ENCODE data around the gene MRM2. TPM values are rescaled to one million over a fixed set of nuclear protein-coding genes. Genes with fewer than 3 reads are reported as not detected.
"Not testable (repeated sequence)": the region's sequence is repeated elsewhere in the genome, so short reads cannot be mapped to it uniquely, and the experiment has no call there.

MRM2 gene
- 21.0 TPM for polyA plus RNA-seq (ENCODE audit: insufficient read length)

GRCh38 chr7:2241580-2242540, at the start of gene MRM2, which contains the start of gene NUDT1:
Gene MRM2 (minus strand): TSS chr7:2242205. CDS start chr7:2242169, 36 bp downstream.
Gene NUDT1 (plus strand): TSS chr7:2242226. CDS start chr7:2244575, 2,349 bp downstream.
- DNase-seq (ENCODE audit: low read depth) = no peak

- DNase-seq (ENCODE audit: low read depth) = no peak
Measured at GRCh38 chr7:2290877-2291276, 48.9 kb upstream of the MRM2 start.

DNA sequence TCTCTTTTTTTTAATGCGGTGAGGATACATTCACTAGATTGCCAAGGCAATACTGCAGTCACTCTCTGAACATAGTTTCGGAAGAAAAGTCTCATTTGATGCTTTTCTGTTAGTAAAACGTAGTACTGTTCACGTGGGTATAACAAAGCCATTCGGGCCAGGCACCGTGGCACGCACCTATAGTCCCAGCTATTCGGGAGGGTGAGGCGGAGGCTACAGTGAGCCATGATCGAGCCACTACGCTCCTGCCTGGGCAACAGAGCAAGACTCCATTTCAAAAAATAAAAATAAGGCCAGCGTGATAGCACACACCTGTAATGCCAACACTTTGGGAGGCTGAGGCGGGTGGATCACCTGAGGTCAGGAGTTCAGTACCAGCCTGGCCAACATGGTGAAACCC, 47.6 kb upstream of the MRM2 start:
- no peak for DNase-seq (ENCODE audit: low read depth)

- peak; percentile 91 for DNase-seq (ENCODE audit: low read depth)
Measured at GRCh38 chr7:2289111-2289586, 47.1 kb upstream of the MRM2 start.

GRCh38 chr7:2288503-2288902, 46.5 kb upstream of the MRM2 start:
- no peak for DNase-seq (ENCODE audit: low read depth)

DNA sequence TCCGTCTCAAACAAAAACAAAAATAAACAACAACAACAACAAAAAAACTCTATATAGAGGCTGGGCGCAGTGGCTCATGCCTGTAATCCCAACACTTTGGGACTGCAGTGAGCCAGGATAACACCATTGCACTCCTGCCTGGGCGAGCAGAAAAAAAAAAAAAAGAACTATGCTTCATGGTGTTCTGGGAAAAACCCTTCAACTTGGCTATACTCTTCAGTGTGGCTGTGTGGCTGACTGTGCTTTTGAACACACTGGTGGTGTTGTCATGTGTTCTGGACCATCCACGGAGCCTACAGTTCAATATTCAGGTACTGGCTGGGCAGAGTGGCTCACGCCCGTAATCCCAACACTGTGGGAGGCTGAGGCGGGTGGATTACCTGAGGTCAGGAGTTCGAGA, 45.7 kb upstream of the MRM2 start:
- no peak for DNase-seq (ENCODE audit: low read depth)

DNA sequence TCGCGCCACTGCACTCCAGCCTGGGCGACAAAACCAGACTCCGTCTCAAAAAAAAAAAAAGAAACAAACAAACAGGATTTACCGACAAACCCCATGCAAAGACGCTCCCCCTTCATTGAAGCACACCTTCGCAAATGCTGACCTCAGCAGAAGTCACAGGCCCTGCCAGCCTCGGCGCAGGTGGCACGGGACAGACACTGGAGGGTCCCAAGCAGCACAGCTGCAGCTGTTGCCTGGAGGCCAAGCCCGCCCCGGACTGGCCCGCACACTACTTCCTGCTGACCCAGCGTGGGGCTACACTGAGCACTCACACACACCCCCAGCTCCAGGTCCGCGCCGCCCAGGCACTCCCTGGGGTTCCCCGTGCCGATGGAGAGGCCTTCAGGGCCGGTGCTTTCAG, 41.1 kb upstream of the MRM2 start:
- no peak for DNase-seq (ENCODE audit: low read depth)

DNA sequence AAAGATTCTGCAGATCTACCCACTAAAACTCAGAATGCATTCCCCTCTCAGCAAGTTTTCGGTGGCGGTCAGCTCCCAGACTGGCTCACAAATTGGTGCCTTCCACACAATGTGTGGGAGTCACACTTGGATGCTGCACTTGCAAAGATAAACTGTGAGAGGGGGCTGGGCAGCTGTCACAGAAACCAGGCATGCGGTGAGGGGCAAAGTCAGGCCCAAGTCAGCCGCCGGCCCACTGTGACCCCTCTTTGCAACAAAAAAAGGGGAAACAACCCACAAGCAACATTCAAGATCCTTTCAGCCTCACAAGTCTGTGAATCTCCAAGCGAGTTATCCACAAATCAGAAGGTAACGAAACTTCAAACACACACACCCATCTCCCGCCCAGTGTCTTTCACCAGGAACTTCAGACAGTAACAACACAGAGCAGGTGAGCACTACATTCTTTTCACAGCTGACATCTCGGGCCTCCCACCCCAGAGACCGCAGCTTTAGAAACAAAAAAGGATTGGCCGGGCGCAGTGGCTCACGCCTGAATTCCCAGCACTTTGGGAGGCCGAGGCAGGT, 40.3 kb upstream of the MRM2 start:
- no peak for DNase-seq (ENCODE audit: low read depth)

DNA sequence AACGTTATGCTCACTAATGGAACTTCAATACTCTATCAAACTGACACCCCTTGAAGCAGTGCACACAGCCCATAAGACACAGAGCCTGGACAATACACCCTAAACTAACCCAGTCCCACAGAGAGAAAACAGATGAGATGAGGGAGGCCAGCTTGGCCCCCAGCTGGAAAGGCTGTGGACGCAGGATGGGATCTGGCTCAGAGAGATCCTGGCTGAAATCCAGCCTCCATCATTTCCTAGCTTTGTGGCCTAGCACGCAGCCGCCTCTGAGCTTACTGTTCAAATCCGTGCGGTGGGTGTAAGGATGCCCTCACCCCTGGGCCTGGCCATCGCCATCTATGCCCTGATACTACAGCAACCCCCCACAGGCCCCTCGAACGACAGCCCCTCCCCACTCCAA, 39.5 kb upstream of the MRM2 start:
- peak; percentile 70 for DNase-seq (ENCODE audit: low read depth)

- no peak for DNase-seq (ENCODE audit: low read depth)
Measured at GRCh38 chr7:2280424-2280823, 38.4 kb upstream of the MRM2 start.

- peak; percentile 89 for DNase-seq (ENCODE audit: low read depth)
Measured at GRCh38 chr7:2279896-2280295, 37.9 kb upstream of the MRM2 start.

DNA sequence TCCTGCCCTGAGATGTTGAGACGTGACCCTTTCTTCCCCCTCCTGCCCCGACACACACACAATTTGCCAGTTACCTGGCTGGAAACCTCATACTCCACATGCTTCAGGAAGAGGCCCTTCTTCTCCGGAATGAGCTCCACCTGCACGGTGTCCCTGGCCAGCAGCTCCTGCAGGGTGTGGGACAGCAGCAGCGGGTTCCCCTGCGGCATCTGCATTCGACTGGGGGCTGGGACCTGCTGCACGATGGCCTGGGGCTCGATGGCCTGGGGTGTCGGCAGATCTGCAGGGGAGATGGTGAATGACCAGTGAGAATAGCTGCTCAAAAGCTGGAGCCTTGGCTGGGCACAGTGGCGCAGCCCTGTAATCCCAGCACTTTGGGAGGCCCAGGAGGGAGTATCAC, 36.0 kb upstream of the MRM2 start:
- DNase-seq (ENCODE audit: low read depth) = no peak

DNA sequence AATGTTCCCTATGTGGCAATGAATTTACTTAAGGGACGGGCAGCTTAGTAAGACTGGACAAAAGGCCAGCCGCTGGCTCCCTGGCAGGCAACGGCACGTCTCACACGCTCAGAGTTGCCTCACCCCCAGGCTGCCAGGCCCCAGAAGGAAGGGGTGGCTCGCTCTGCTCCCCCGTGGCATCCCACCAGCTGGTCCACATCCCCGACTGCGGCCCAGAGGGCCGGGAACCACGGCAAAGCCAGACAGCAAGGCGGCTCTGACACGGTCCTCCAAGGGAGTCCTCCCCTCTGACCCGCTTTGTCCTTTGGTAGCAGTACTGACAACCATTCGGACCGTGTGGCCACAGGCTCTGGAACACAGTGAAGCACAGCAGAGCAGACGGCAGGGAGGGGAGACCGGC, 34.1 kb upstream of the MRM2 start:
- DNase-seq (ENCODE audit: low read depth) = no peak

DNA sequence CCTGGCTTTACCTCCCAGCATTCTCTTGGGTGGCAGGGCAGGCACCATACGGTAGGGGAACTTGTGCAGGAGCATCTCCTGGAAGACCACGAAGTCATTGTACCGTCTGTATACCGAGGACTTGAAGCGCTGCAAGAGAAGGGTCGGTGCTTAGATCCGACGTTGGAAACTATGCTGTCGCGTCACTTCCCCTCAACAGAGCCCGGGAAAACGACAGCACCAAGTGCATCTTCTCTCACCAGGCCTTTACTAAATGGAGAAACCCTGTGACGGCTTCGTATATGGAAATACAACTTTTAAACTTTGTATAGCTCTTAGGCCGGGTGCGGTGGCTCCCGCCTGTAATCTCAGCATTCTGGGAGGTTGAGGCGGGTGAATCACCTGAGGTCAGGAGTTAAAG, 33.1 kb upstream of the MRM2 start:
- DNase-seq (ENCODE audit: low read depth) = no peak

DNA sequence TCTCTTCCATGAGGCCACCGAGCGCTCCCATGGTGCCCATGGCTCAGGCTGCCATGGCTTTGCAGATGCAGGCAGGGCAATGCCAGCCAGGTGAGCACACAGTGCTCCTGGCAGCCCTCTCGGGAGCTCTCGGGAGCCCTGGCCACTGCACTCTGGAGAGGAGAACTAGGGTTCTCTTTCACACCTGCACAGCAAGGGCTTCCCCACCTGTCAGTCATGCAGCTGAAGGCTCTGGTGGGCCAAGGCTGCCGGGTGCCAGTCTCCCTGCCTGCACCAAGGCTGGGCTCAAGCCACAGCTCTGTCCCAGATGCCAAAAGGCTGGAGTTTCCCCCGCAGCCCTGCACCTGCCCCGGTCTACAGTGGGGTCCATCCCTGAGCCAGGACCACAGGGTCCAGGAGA, 32.7 kb upstream of the MRM2 start:
- no peak for DNase-seq (ENCODE audit: low read depth)

DNA sequence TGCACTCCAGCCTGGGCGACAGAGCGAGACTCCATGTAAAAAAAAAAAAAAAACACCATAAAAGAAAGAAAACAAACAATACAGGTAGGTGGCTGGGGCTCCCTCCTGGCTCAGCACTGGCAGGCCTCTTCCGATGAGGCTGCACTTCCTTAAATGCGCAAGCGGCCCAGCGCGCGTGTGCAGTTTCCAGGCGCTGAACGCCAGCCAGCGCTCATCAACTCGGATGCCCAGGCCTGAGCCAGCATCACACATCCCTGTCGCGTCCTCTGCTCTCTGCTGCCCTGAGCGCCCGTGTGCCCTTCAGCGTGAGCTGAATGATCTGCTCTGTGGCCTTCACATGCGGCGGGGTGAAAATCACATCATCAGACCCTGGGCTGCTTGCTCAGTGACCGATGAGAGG, 31.9 kb upstream of the MRM2 start:
- DNase-seq (ENCODE audit: low read depth) = no peak

- DNase-seq (ENCODE audit: low read depth) = no peak
Measured at GRCh38 chr7:2272031-2272430, 30.0 kb upstream of the MRM2 start.

GRCh38 chr7:2271273-2272026, 29.4 kb upstream of the MRM2 start:
- no peak for DNase-seq (ENCODE audit: low read depth)

DNA sequence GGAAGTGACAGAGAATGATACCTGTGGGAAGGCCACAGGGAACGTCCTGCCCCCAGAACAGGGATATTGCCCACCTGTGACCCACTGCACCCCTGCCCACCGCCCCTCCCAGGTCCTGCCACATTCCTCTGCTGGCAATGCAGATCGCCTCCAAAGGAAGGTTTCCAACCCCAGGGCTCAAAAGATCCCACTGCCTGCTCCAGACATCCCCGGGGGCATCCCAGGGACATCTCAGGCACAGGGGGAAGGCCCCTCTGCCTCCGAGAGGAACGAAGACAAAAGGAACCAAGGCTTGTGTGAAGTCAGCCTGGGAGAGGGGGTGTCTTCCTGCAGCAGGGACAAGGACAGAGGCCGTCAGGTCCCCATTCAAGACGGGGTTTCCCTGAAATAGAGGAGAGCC, 28.5 kb upstream of the MRM2 start:
- DNase-seq (ENCODE audit: low read depth) = no peak

- no peak for DNase-seq (ENCODE audit: low read depth)
Measured at GRCh38 chr7:2269991-2270460, 28.0 kb upstream of the MRM2 start.

DNA sequence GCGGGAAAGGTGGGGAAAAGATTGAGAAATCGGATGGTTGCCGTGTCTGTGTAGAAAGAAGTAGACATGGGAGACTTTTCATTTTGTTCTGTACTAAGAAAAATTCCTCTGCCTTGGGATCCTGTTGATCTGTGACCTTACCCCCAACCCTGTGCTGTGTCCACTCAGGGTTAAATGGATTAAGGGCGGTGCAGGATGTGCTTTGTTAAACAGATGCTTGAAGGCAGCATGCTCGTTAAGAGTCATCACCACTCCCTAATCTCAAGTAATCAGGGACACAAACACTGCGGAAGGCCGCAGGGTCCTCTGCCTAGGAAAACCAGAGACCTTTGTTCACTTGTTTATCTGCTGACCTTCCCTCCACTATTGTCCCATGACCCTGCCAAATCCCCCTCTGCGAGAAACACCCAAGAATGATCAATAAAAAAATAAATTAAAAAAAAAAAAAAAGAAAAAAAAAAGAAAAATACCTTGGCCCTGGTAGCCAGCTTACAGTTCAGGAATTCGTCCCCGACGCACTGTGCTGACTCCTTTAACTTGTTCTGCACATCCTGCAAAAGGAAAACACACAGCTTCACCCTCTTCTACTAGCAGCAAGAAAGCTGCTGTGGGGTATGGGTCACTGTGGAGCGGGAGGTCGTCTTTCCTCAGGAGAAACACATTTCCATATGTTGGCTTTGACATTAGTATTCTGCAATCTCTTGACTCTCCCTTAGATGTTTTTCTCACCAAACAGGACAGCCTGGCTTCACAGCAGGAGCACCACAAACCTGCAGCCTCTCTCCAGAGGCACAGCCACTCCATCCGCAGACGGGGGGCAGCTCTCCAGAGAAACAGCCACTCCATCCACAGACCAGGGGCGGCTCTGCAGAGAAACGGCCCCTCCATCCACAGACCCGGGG, 27.3 kb upstream of the MRM2 start:
- not testable (repeated sequence) for DNase-seq (ENCODE audit: low read depth)
